ENCODE data around the gene VPS16.
"Not testable (repeated sequence)": the region's sequence is repeated elsewhere in the genome, so short reads cannot be mapped to it uniquely, and the experiment has no call there.

The VPS16 gene

GRCh38 chr20:2799688-2800520 is 40.6 kb upstream of the VPS16 start:
- H3K9me3 ChIP-seq (ENCODE audit: insufficient read depth, low read depth, low read length): no peaks in the 10 kb centered on the region
- no peak overlapping the region for H3K27ac ChIP-seq (ENCODE audit: low read length)
- H3K4me3 ChIP-seq (ENCODE audit: low read length): peak overlapping the region; percentile 89
- H3K4me1 ChIP-seq (ENCODE audit: insufficient read depth, low read length): peaks cover 12% of the 10 kb centered on the region; the same call in 1 of the 2 replicates
- peaks cover 51% of the 10 kb centered on the region for H3K27me3 ChIP-seq (ENCODE audit: insufficient read depth, low read length)
- H3K9ac ChIP-seq (ENCODE audit: low read depth, low read length): peak overlapping the region; percentile 85; the same call in 1 of the 2 replicates
- H3K36me3 ChIP-seq (ENCODE audit: insufficient read depth, low read depth, low read length): peaks cover 39% of the 10 kb centered on the region

- Histone ChIP-seq H3K36me3 (ENCODE audit: insufficient read depth, low read depth, low read length) (peaks cover 31% of the 10 kb centered on the region), H3K9me3 (ENCODE audit: insufficient read depth, low read depth, low read length) (no peaks in the 10 kb centered on the region), H3K4me1 (ENCODE audit: insufficient read depth, low read length) (peaks cover 12% of the 10 kb centered on the region; the same call in 1 of the 2 replicates), H3K27ac (ENCODE audit: low read length) (no peak within 1 kb of the TSS), H3K9ac (ENCODE audit: low read depth, low read length) (peak within 1 kb of the TSS; percentile 85; the same call in 1 of the 2 replicates), H3K4me3 (ENCODE audit: low read length) (peak within 1 kb of the TSS; percentile 89), H3K27me3 (ENCODE audit: insufficient read depth, low read length) (peaks cover 59% of the 10 kb centered on the region)
Observed at GRCh38 chr20:2800521-2801285, 39.8 kb upstream of the VPS16 start, which contains the start of gene CPXM1. Gene CPXM1 (minus strand): TSS chr20:2800627. CDS start chr20:2800572, 55 bp downstream.

- H3K9ac ChIP-seq (ENCODE audit: low read depth, low read length): peak overlapping the region; percentile 37; the same call in 1 of the 2 replicates
- H3K4me3 ChIP-seq (ENCODE audit: low read length): peak overlapping the region; percentile 89
- no peaks in the 10 kb centered on the region for H3K9me3 ChIP-seq (ENCODE audit: insufficient read depth, low read depth, low read length)
- peaks cover 15% of the 10 kb centered on the region; the same call in 1 of the 2 replicates for H3K4me1 ChIP-seq (ENCODE audit: insufficient read depth, low read length)
- H3K27me3 ChIP-seq (ENCODE audit: insufficient read depth, low read length): peaks cover 65% of the 10 kb centered on the region
- H3K27ac ChIP-seq (ENCODE audit: low read length): no peak overlapping the region
- H3K36me3 ChIP-seq (ENCODE audit: insufficient read depth, low read depth, low read length): peaks cover 25% of the 10 kb centered on the region
Observed at GRCh38 chr20:2801286-2801728, 39.2 kb upstream of the VPS16 start.

- H3K36me3 ChIP-seq (ENCODE audit: insufficient read depth, low read depth, low read length): no peaks in the 10 kb centered on the region
- H3K4me1 ChIP-seq (ENCODE audit: insufficient read depth, low read length): peaks cover 13% of the 10 kb centered on the region; the same call in 1 of the 2 replicates
- no peak overlapping the region for H3K9ac ChIP-seq (ENCODE audit: low read depth, low read length)
- H3K9me3 ChIP-seq (ENCODE audit: insufficient read depth, low read depth, low read length): no peaks in the 10 kb centered on the region
- H3K27me3 ChIP-seq (ENCODE audit: insufficient read depth, low read length): peaks cover 93% of the 10 kb centered on the region
- no peak overlapping the region for H3K27ac ChIP-seq (ENCODE audit: low read length)
- H3K4me3 ChIP-seq (ENCODE audit: low read length): no peak overlapping the region
Observed at GRCh38 chr20:2804041-2804828, 36.3 kb upstream of the VPS16 start.

GRCh38 chr20:2804852-2805688 is 35.5 kb upstream of the VPS16 start:
- Histone ChIP-seq H3K36me3 (ENCODE audit: insufficient read depth, low read depth, low read length) (no peaks in the 10 kb centered on the region), H3K4me1 (ENCODE audit: insufficient read depth, low read length) (peaks cover 10% of the 10 kb centered on the region; the same call in 1 of the 2 replicates), H3K27ac (ENCODE audit: low read length) (no peak overlapping the region), H3K4me3 (ENCODE audit: low read length) (peak overlapping the region; percentile 46; the same call in 1 of the 2 replicates), H3K9ac (ENCODE audit: low read depth, low read length) (no peak overlapping the region), H3K9me3 (ENCODE audit: insufficient read depth, low read depth, low read length) (no peaks in the 10 kb centered on the region), H3K27me3 (ENCODE audit: insufficient read depth, low read length) (peaks cover 91% of the 10 kb centered on the region)

GRCh38 chr20:2805689-2806350 is 34.7 kb upstream of the VPS16 start:
- Histone ChIP-seq H3K27ac (ENCODE audit: low read length) (no peak overlapping the region), H3K36me3 (ENCODE audit: insufficient read depth, low read depth, low read length) (no peaks in the 10 kb centered on the region), H3K27me3 (ENCODE audit: insufficient read depth, low read length) (peaks cover 91% of the 10 kb centered on the region), H3K9me3 (ENCODE audit: insufficient read depth, low read depth, low read length) (no peaks in the 10 kb centered on the region), H3K4me3 (ENCODE audit: low read length) (peak overlapping the region; percentile 46; the same call in 1 of the 2 replicates), H3K4me1 (ENCODE audit: insufficient read depth, low read length) (peaks cover 9% of the 10 kb centered on the region; the same call in 1 of the 2 replicates), H3K9ac (ENCODE audit: low read depth, low read length) (no peak overlapping the region)

GRCh38 chr20:2806351-2806701 is 34.2 kb upstream of the VPS16 start:
- H3K4me3 ChIP-seq (ENCODE audit: low read length): no peak overlapping the region
- H3K9ac ChIP-seq (ENCODE audit: low read depth, low read length): no peak overlapping the region
- H3K36me3 ChIP-seq (ENCODE audit: insufficient read depth, low read depth, low read length): no peaks in the 10 kb centered on the region
- H3K27ac ChIP-seq (ENCODE audit: low read length): no peak overlapping the region
- H3K27me3 ChIP-seq (ENCODE audit: insufficient read depth, low read length): peaks cover 86% of the 10 kb centered on the region
- peaks cover 4% of the 10 kb centered on the region; the same call in 1 of the 2 replicates for H3K4me1 ChIP-seq (ENCODE audit: insufficient read depth, low read length)
- H3K9me3 ChIP-seq (ENCODE audit: insufficient read depth, low read depth, low read length): no peaks in the 10 kb centered on the region

- Histone ChIP-seq H3K36me3 (ENCODE audit: insufficient read depth, low read depth, low read length) (no peaks in the 10 kb centered on the region), H3K4me1 (ENCODE audit: insufficient read depth, low read length) (peaks cover 3% of the 10 kb centered on the region; the same call in 1 of the 2 replicates), H3K9me3 (ENCODE audit: insufficient read depth, low read depth, low read length) (0 out of 2 replicates have a peak, but pooled peaks cover under 1% of the 10 kb centered on the region), H3K9ac (ENCODE audit: low read depth, low read length) (no peak overlapping the region), H3K4me3 (ENCODE audit: low read length) (no peak overlapping the region), H3K27me3 (ENCODE audit: insufficient read depth, low read length) (peaks cover 79% of the 10 kb centered on the region), H3K27ac (ENCODE audit: low read length) (no peak overlapping the region)
Observed at GRCh38 chr20:2807019-2807418, 33.5 kb upstream of the VPS16 start.

- not testable (repeated sequence) for H3K9me3 ChIP-seq (ENCODE audit: insufficient read depth, low read depth, low read length); H3K4me1 ChIP-seq (ENCODE audit: insufficient read depth, low read length); H3K9ac ChIP-seq (ENCODE audit: low read depth, low read length); H3K4me3 ChIP-seq (ENCODE audit: low read length); H3K27ac ChIP-seq (ENCODE audit: low read length); H3K36me3 ChIP-seq (ENCODE audit: insufficient read depth, low read depth, low read length)
- H3K27me3 ChIP-seq (ENCODE audit: insufficient read depth, low read length): peaks cover 70% of the 10 kb centered on the region
Observed at GRCh38 chr20:2807929-2808328, 32.6 kb upstream of the VPS16 start.

- no peak overlapping the region for H3K4me3 ChIP-seq (ENCODE audit: low read length)
- no peaks in the 10 kb centered on the region for H3K36me3 ChIP-seq (ENCODE audit: insufficient read depth, low read depth, low read length)
- H3K27me3 ChIP-seq (ENCODE audit: insufficient read depth, low read length): peaks cover 62% of the 10 kb centered on the region
- H3K4me1 ChIP-seq (ENCODE audit: insufficient read depth, low read length): peaks cover 3% of the 10 kb centered on the region; the same call in 1 of the 2 replicates
- no peak overlapping the region for H3K27ac ChIP-seq (ENCODE audit: low read length)
- no peak overlapping the region for H3K9ac ChIP-seq (ENCODE audit: low read depth, low read length)
- peaks cover 6% of the 10 kb centered on the region; the same call in 1 of the 2 replicates for H3K9me3 ChIP-seq (ENCODE audit: insufficient read depth, low read depth, low read length)
Observed at GRCh38 chr20:2809690-2810089, 30.9 kb upstream of the VPS16 start.
